Uterus (tissue), 4 donors: Measurements from ENCODE around the gene PHLPP1. TPM values are rescaled to one million over a fixed set of nuclear protein-coding genes. Genes with fewer than 3 reads are reported as not detected.
A peak's percentile ranks its signal among the peaks of the same experiment; 100 is the strongest.

ENCODE experiments used
- DNase-seq, 2 donors: peaks; one replicate each; pipeline ENCODE4 v3.0.0-alpha.2; 2019 to 2020
- H3K27ac ChIP-seq, 2 donors: fragments of 200-600 bp; sonication (generic); 1 replicate in 1 of 2; 2 replicates in 1 of 2; pipeline ENCODE4 v1.5.1; 2016 to 2018
- H3K27me3 ChIP-seq, 2 donors: fragments of 200-600 bp; sonication (generic); one replicate each; pipeline ENCODE4 v1.5.1; 2018 to 2019; ENCODE audit warnings: control low read depth in 1 of 2
- H3K36me3 ChIP-seq, 2 donors: fragments of 200-600 bp; sonication (generic); one replicate each; pipeline ENCODE4 v1.5.1; 2019; ENCODE audit warnings: control low read depth in 1 of 2
- H3K4me1 ChIP-seq, 2 donors: fragments of 200-600 bp; sonication (generic); one replicate each; pipeline ENCODE4 v1.5.1; 2018 to 2019; ENCODE audit warnings: control low read depth in 1 of 2
- H3K4me3 ChIP-seq, 2 donors: fragments of 200-600 bp; sonication (generic); 1 replicate in 1 of 2; 2 replicates in 1 of 2; pipeline ENCODE4 v1.5.1; 2018 to 2019; ENCODE audit warnings: mild to moderate bottlenecking in 1 of 2
- H3K9me3 ChIP-seq, 2 donors: fragments of 200-600 bp; sonication (generic); one replicate each; pipeline ENCODE4 v1.5.1; 2019; ENCODE audit warnings: control low read depth in 1 of 2
- POLR2A ChIP-seq, 2 donors: fragments of 450-650 bp; IDR thresholded peaks; one replicate each; pipeline ENCODE4 v1.6.1; 2016; ENCODE audit warnings: antibody characterized with exemption in 2 of 2, mild to moderate bottlenecking in 1 of 2, moderate library complexity in 1 of 2
- intact Hi-C: fragments of 100-400 bp; cut with DNase I; formaldehyde crosslinking; loops from one replicate; pipeline ENCODE4 v1.15.1; 2023; ENCODE audit warnings: low total_unique reads
- total RNA-seq, 4 donors: library from RNA; depleted of rRNA in 3 of 4; stranded (reverse); fragments of >200 nt in 3 of 4; gene quantifications; one replicate each; pipeline versions ENCODE4 v1.1.0 to v1.2.4, GENCODE V29; 2014 to 2023
- TF ChIP-seq, protein P1 (sequence below), 4 experiments: fragments of 200-600 bp in 2 of 4; fragments of 450-650 bp in 2 of 4; sonication (generic) in 2 of 4; IDR thresholded peaks; one replicate each; pipeline ENCODE4 v1.5.1; 2016 to 2019; ENCODE audit warnings: antibody characterized with exemption in 4 of 4, mild to moderate bottlenecking in 2 of 4, moderate library complexity in 1 of 4
- donor health status: DM: yes; HTN: yes; CAD: no.

Gene PHLPP1
- total RNA-seq, 4 donors from 2014 or later = 10.6 to 32.4 (median 14.1) TPM

GRCh38 chr18:62741584-62741983 is 26.2 kb downstream of the PHLPP1 start:
- H3K4me1 ChIP-seq = peaks cover 6 to 7% of the 10 kb centered on the region in 2 donors
- H3K4me3 ChIP-seq = no peak overlapping the region
- no peak for TF ChIP-seq POLR2A (IDR thresholded peaks at IDR 0.05)
- TF ChIP-seq, protein P1, sequence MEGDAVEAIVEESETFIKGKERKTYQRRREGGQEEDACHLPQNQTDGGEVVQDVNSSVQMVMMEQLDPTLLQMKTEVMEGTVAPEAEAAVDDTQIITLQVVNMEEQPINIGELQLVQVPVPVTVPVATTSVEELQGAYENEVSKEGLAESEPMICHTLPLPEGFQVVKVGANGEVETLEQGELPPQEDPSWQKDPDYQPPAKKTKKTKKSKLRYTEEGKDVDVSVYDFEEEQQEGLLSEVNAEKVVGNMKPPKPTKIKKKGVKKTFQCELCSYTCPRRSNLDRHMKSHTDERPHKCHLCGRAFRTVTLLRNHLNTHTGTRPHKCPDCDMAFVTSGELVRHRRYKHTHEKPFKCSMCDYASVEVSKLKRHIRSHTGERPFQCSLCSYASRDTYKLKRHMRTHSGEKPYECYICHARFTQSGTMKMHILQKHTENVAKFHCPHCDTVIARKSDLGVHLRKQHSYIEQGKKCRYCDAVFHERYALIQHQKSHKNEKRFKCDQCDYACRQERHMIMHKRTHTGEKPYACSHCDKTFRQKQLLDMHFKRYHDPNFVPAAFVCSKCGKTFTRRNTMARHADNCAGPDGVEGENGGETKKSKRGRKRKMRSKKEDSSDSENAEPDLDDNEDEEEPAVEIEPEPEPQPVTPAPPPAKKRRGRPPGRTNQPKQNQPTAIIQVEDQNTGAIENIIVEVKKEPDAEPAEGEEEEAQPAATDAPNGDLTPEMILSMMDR (IDR thresholded peaks at IDR 0.05) = no peak
- no peaks in the 10 kb centered on the region for H3K36me3 ChIP-seq
- no peak for DNase-seq
- H3K9me3 ChIP-seq = no peaks in the 10 kb centered on the region
- H3K27ac ChIP-seq = peak overlapping the region; percentile 51 to 60
- H3K27me3 ChIP-seq = no peaks in the 10 kb centered on the region
- intact Hi-C loops = no loop called here

- no peak overlapping the region for H3K27ac ChIP-seq
- H3K9me3 ChIP-seq = no peaks in the 10 kb centered on the region
- H3K36me3 ChIP-seq = no peaks in the 10 kb centered on the region
- peaks cover 7 to 10% of the 10 kb centered on the region in 2 donors for H3K4me1 ChIP-seq
- no peaks in the 10 kb centered on the region for H3K27me3 ChIP-seq
- TF ChIP-seq, protein P1 (IDR thresholded peaks at IDR 0.05) = no peak
- no peak for TF ChIP-seq POLR2A (IDR thresholded peaks at IDR 0.05)
- intact Hi-C loops = no loop called here
- H3K4me3 ChIP-seq = no peak overlapping the region
- no peak for DNase-seq
Observed at GRCh38 chr18:62744076-62744968, 29.0 kb downstream of the PHLPP1 start.

GRCh38 chr18:62745089-62745751 is 29.9 kb downstream of the PHLPP1 start:
- intact Hi-C loops = no loop called here
- H3K27ac ChIP-seq = no peak overlapping the region

DNA sequence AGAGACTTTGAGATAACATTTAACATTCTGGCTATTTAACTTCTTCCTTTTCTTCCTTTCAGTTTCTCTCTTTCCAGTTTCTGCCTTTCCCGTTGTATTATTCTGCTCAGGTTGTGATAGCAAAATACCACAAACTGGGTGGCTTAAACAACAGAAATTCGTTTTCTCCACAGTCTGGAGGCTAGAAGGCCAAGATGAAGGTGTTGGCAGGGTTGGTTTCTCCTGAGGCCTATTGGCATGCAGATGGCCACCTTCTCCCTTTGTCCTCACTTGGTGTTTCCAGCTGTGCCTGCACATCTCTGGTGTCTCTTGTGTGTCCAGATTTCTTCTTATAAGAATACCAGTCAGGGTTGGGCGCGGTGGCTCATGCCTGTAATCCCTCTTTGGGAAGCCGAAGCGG is 34.0 kb downstream of the PHLPP1 start:
- Histone ChIP-seq H3K36me3 (no peaks in the 10 kb centered on the region), H3K27ac (no peak overlapping the region), H3K4me1 (peaks cover 0 to 4% of the 10 kb centered on the region in 2 donors), H3K27me3 (no peaks in the 10 kb centered on the region), H3K4me3 (no peak overlapping the region), H3K9me3 (no peaks in the 10 kb centered on the region)
- DNase-seq = no peak
- intact Hi-C loops = no loop called here
- TF ChIP-seq, protein P1 (IDR thresholded peaks at IDR 0.05) = no peak
- no peak for TF ChIP-seq POLR2A (IDR thresholded peaks at IDR 0.05)

More at GRCh38 chr18:62745089-62745751, 29.9 kb downstream of the PHLPP1 start:
- Histone ChIP-seq H3K27me3 (no peaks in the 10 kb centered on the region), H3K4me1 (peaks cover 7 to 10% of the 10 kb centered on the region in 2 donors), H3K9me3 (no peaks in the 10 kb centered on the region), H3K4me3 (no peak overlapping the region), H3K36me3 (no peaks in the 10 kb centered on the region)
- no peak for DNase-seq
- no peak for TF ChIP-seq POLR2A (IDR thresholded peaks at IDR 0.05)
- TF ChIP-seq, protein P1 (IDR thresholded peaks at IDR 0.05) = no peak

DNA sequence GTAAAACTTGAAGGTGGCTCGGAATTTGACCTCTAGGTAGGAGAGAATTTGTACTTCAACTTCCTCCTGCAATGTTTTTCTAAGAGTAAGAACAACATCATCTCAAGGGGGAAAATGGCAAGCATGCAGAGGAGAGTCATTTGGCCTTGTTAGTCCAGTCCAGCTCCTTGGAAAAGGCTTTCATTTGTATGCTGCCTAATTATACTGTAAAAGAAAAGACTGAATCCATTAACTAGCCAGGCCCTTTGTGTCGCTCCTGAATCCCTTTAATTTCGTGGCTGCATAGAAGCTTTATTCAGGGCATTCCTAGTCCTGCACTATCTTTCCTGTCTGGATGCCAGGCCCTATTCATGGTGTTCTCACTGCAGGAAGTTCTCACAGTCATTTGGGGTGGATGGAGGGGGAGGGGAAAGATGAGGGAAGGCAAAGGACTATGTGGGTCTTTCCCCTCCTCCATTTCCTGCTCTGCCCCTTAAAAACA is 36.0 kb downstream of the PHLPP1 start:
- no peak overlapping the region for H3K27ac ChIP-seq
- TF ChIP-seq POLR2A (IDR thresholded peaks at IDR 0.05) = no peak
- TF ChIP-seq, protein P1 (IDR thresholded peaks at IDR 0.05) = no peak

More for the DNA sequence above, 36.0 kb downstream of the PHLPP1 start:
- DNase-seq = no peak
- no peak overlapping the region for H3K4me3 ChIP-seq
- no peaks in the 10 kb centered on the region for H3K9me3 ChIP-seq
- no peaks in the 10 kb centered on the region for H3K36me3 ChIP-seq
- H3K4me1 ChIP-seq = peaks cover 0 to 4% of the 10 kb centered on the region in 2 donors
- intact Hi-C loops = no loop called here
- no peaks in the 10 kb centered on the region for H3K27me3 ChIP-seq
